PC-9 (cell line): ENCODE measurements around the gene CDK17. TPM values are rescaled to one million over a fixed set of nuclear protein-coding genes. Genes with fewer than 3 reads are reported as not detected.

Experiments
- BruUV-seq: library from RNA; stranded (reverse); fragments of 400-500 nt; replicated peaks from 2 replicates; lab custom pipeline; 2021; lab: Mats Ljungman, UMichigan
- CTCF ChIA-PET: fragments of 300-600 bp; sonication (Branson Sonifier 250); formaldehyde crosslinking; loops from one replicate; lab custom pipeline; 2022; ENCODE audit warnings: antibody characterized with exemption; lab: Charles Lee
- POLR2A ChIA-PET: fragments of 300-600 bp; sonication (Branson Sonifier 250); formaldehyde crosslinking; loops from one replicate; lab custom pipeline; 2022; ENCODE audit warnings: antibody characterized with exemption; ENCODE audit not compliant: unreplicated experiment; lab: Charles Lee
- DNase-seq, 2 experiments: peaks; one replicate each; pipeline versions ENCODE4 v3.0.0 to v3.0.0-alpha.2; 2015 to 2022; ENCODE audit warnings: mixed read lengths in 1 of 2
- H2AFZ ChIP-seq: fragments of 200-600 bp; sonication (generic); 2 replicates; pipeline ENCODE4 v1.8.1; 2017; ENCODE audit warnings: antibody characterized with exemption
- H3F3A ChIP-seq: fragments of 200-600 bp; sonication (generic); 2 replicates; pipeline ENCODE4 v1.8.1; 2017; ENCODE audit warnings: antibody characterized with exemption, mild to moderate bottlenecking, low read depth; ENCODE audit not compliant: insufficient read depth
- H3K27ac ChIP-seq: fragments of 200-600 bp; sonication (generic); 2 replicates; pipeline ENCODE4 v1.6.1; 2016; ENCODE audit warnings: mixed run types
- H3K27me3 ChIP-seq: fragments of 200-600 bp; sonication (generic); 2 replicates; pipeline ENCODE4 v1.6.1; 2016; ENCODE audit warnings: low read depth, mixed run types; ENCODE audit not compliant: insufficient read depth
- H3K36me3 ChIP-seq: fragments of 200-600 bp; sonication (generic); 2 replicates; pipeline ENCODE4 v1.6.1; 2016; ENCODE audit warnings: low read depth, mixed run types
- H3K4me1 ChIP-seq: fragments of 200-600 bp; sonication (generic); replicated peaks from 2 replicates; pipeline ENCODE4 v1.6.1; 2016; ENCODE audit warnings: mixed run types; ENCODE audit not compliant: insufficient read depth
- H3K4me2 ChIP-seq: fragments of 200-600 bp; sonication (generic); 2 replicates; pipeline ENCODE4 v1.6.1; 2017; ENCODE audit warnings: mixed run types
- H3K4me3 ChIP-seq: fragments of 200-600 bp; sonication (generic); 2 replicates; pipeline ENCODE4 v1.6.1; 2016; ENCODE audit warnings: mixed run types
- H3K79me2 ChIP-seq: fragments of 200-600 bp; sonication (generic); 2 replicates; pipeline ENCODE4 v1.6.1; 2017; ENCODE audit warnings: low read depth, mixed run types
- H3K9me2 ChIP-seq: fragments of 200-600 bp; sonication (generic); 2 replicates; pipeline ENCODE4 v1.8.1; 2017; ENCODE audit warnings: mild to moderate bottlenecking; ENCODE audit not compliant: insufficient read depth
- H3K9me3 ChIP-seq: fragments of 200-600 bp; sonication (generic); 2 replicates; pipeline ENCODE4 v1.8.1; 2016; ENCODE audit warnings: low read depth; ENCODE audit not compliant: insufficient read depth
- H4K20me1 ChIP-seq: fragments of 200-600 bp; sonication (generic); 2 replicates; pipeline ENCODE4 v1.8.1; 2017; ENCODE audit not compliant: insufficient read depth
- EZH2 ChIP-seq: fragments of 200-600 bp; sonication (generic); IDR thresholded peaks from 2 replicates; pipeline ENCODE4 v1.8.0; 2017; ENCODE audit warnings: antibody characterized with exemption, low read depth
- intact Hi-C: fragments of 100-400 bp; cut with micrococcal nuclease; formaldehyde crosslinking; loops from one replicate; pipeline ENCODE4 v1.10.0; 2022; ENCODE audit not compliant: unreplicated experiment
- total RNA-seq: library from RNA; stranded (reverse); gene quantifications from 2 replicates; pipeline ENCODE4 v1.2.3, GENCODE V29; 2021
- TF ChIP-seq, protein P1 (sequence below): fragments of 200-600 bp; sonication (generic); conservative IDR thresholded peaks from 2 replicates; pipeline ENCODE4 v1.6.1; 2017; ENCODE audit warnings: mixed run types, antibody characterized with exemption, mild to moderate bottlenecking, moderate library complexity

CDK17 gene
- total RNA-seq, 1 experiment from 2014 or later = 29.0 TPM

DNA sequence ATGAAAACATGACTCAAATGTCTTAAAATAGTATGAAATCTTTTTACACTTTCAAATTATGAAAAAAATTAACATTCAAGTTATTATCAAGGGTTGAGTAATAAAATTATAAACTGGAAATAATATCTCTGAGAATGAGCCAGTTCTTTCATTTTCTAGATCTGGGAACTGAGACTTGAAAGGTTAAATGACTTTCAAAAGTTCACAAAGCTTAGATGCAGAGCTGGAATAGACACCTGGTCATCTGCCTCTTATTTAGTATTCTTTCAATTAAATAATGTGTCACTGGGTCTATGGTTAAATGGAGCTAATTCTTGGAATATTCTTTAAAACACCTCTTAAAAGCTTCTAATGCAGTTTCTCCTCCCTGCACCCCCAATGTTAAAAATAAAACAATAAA, 86.6 kb downstream of the CDK17 start:
- BruUV-seq = no TSS peak
- no peak overlapping the region for H3K4me3 ChIP-seq
- no peak overlapping the region for H3K27ac ChIP-seq
- DNase-seq = no peak
- no peaks in the 10 kb centered on the region for H3K9me2 ChIP-seq
- H4K20me1 ChIP-seq = peaks cover 6% of the 10 kb centered on the region; the same call in 1 of the 2 replicates
- TF ChIP-seq EZH2 = no peak
- TF ChIP-seq, protein P1, sequence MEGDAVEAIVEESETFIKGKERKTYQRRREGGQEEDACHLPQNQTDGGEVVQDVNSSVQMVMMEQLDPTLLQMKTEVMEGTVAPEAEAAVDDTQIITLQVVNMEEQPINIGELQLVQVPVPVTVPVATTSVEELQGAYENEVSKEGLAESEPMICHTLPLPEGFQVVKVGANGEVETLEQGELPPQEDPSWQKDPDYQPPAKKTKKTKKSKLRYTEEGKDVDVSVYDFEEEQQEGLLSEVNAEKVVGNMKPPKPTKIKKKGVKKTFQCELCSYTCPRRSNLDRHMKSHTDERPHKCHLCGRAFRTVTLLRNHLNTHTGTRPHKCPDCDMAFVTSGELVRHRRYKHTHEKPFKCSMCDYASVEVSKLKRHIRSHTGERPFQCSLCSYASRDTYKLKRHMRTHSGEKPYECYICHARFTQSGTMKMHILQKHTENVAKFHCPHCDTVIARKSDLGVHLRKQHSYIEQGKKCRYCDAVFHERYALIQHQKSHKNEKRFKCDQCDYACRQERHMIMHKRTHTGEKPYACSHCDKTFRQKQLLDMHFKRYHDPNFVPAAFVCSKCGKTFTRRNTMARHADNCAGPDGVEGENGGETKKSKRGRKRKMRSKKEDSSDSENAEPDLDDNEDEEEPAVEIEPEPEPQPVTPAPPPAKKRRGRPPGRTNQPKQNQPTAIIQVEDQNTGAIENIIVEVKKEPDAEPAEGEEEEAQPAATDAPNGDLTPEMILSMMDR = no peak
- intact Hi-C loops = no loop called here
- POLR2A ChIA-PET = no interaction called here
- no peaks in the 10 kb centered on the region for H3K9me3 ChIP-seq
- CTCF ChIA-PET = no interaction called here
- H3K79me2 ChIP-seq = peaks cover 22% of the 10 kb centered on the region
- H3K36me3 ChIP-seq = no peaks in the 10 kb centered on the region; the same call in 1 of the 2 replicates
- no peaks in the 10 kb centered on the region for H3K27me3 ChIP-seq
- no peak overlapping the region for H2AFZ ChIP-seq
- peaks cover 23% of the 10 kb centered on the region for H3F3A ChIP-seq
- no peak overlapping the region for H3K4me2 ChIP-seq
- H3K4me1 ChIP-seq = no peaks in the 10 kb centered on the region

DNA sequence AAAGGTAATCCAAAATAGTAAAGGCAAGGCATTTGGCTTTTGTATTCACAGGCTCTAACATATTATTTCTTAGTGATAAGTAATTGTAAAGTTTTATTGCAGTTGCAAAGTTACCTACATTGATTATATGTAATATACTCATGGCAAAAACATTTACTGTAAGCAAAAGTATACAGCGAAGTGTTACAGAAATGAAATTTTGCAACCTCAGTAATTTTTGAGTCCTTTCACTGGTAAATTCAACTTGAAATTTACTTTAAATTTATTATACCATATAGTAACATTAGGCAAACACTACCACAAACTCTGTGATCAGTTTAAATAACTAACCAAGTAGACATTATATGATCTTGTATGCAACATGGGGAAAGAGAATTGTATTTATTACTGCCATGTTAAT, 89.0 kb downstream of the CDK17 start:
- TF ChIP-seq EZH2 = no peak
- TF ChIP-seq, protein P1 = no peak

DNA sequence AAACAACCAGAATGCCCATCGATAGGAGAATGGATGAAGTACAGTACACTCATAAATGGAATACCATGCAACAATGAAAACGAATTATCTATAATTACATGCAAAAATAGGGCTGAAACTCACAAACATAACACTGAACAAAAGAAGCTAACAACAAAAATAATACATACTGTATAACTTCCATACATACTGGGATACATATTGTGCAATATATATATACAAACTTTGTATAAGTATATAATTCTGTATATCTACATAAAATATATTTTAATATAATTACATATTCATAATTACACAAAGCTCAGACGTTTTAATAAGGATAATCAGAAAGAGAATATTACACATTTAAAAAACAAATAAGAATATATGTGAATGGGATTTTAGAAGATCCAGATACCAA, 90.2 kb downstream of the CDK17 start:
- POLR2A ChIA-PET = no interaction called here
- no peak overlapping the region for H3K4me3 ChIP-seq
- BruUV-seq = no TSS peak
- H3K27ac ChIP-seq = no peak overlapping the region
- H3F3A ChIP-seq = peaks cover 23% of the 10 kb centered on the region
- intact Hi-C loops = no loop called here
- CTCF ChIA-PET = no interaction called here
- no peak for DNase-seq
- H3K9me2 ChIP-seq = no peaks in the 10 kb centered on the region
- no peaks in the 10 kb centered on the region for H3K27me3 ChIP-seq
- no peak overlapping the region for H2AFZ ChIP-seq
- TF ChIP-seq, protein P1 = no peak
- TF ChIP-seq EZH2 = no peak
- no peaks in the 10 kb centered on the region for H3K9me3 ChIP-seq
- peaks cover 22% of the 10 kb centered on the region for H3K79me2 ChIP-seq
- H3K4me1 ChIP-seq = no peaks in the 10 kb centered on the region
- peaks cover 11% of the 10 kb centered on the region for H4K20me1 ChIP-seq
- no peaks in the 10 kb centered on the region; the same call in 1 of the 2 replicates for H3K36me3 ChIP-seq
- no peak overlapping the region for H3K4me2 ChIP-seq

More for the DNA sequence above, 89.0 kb downstream of the CDK17 start:
- intact Hi-C loops = no loop called here
- Histone ChIP-seq H3K79me2 (peaks cover 28% of the 10 kb centered on the region), H3K4me1 (no peaks in the 10 kb centered on the region), H3K4me3 (no peak overlapping the region), H4K20me1 (peaks cover 9% of the 10 kb centered on the region; the same call in 1 of the 2 replicates), H3K27me3 (no peaks in the 10 kb centered on the region), H3K9me2 (no peaks in the 10 kb centered on the region), H3K4me2 (no peak overlapping the region), H3K36me3 (no peaks in the 10 kb centered on the region; the same call in 1 of the 2 replicates), H3K27ac (no peak overlapping the region), H3K9me3 (no peaks in the 10 kb centered on the region), H3F3A (peaks cover 23% of the 10 kb centered on the region), H2AFZ (no peak overlapping the region)
- CTCF ChIA-PET = no interaction called here
- BruUV-seq = no TSS peak
- POLR2A ChIA-PET = no interaction called here
- no peak for DNase-seq
